ENCODE measurements around the gene RTN1.

The RTN1 gene

GRCh38 chr14:59828276-59828675 is 42.3 kb downstream of the RTN1 start:
- H3K4me3 ChIP-seq (ENCODE audit: low read depth, low read length) = no peak overlapping the region
- DNase-seq (ENCODE audit: low read depth) = no peak
- TF ChIP-seq, protein P1, sequence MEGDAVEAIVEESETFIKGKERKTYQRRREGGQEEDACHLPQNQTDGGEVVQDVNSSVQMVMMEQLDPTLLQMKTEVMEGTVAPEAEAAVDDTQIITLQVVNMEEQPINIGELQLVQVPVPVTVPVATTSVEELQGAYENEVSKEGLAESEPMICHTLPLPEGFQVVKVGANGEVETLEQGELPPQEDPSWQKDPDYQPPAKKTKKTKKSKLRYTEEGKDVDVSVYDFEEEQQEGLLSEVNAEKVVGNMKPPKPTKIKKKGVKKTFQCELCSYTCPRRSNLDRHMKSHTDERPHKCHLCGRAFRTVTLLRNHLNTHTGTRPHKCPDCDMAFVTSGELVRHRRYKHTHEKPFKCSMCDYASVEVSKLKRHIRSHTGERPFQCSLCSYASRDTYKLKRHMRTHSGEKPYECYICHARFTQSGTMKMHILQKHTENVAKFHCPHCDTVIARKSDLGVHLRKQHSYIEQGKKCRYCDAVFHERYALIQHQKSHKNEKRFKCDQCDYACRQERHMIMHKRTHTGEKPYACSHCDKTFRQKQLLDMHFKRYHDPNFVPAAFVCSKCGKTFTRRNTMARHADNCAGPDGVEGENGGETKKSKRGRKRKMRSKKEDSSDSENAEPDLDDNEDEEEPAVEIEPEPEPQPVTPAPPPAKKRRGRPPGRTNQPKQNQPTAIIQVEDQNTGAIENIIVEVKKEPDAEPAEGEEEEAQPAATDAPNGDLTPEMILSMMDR (IDR thresholded peaks at IDR 0.05; ENCODE audit: insufficient read depth, low read depth, low read length, missing control alignments) = no peak

DNA sequence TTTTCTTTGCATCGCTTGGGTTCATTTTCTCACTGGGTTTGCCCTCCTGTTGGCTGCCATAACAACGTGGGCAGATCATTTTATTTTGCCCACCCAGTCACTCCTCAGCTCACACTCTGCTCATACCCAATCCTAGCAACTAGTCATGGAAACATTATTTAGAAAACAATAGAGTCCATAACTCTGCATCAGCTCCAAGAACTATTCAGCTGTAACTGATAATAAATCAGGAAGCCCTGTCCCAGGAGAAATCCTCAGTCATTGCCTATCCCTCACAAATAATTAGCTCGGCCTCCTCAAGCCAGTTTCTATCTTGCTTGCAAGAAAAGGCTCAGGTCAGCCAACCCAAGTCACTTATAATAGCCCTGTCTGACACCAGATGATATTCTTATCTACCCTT is 43.2 kb downstream of the RTN1 start:
- no peak for DNase-seq (ENCODE audit: low read depth)
- TF ChIP-seq, protein P1 (IDR thresholded peaks at IDR 0.05; ENCODE audit: insufficient read depth, low read depth, low read length, missing control alignments) = no peak
- no peak overlapping the region for H3K4me3 ChIP-seq (ENCODE audit: low read depth, low read length)

GRCh38 chr14:59826150-59826549 is 44.4 kb downstream of the RTN1 start:
- no peak for DNase-seq (ENCODE audit: low read depth)
- H3K4me3 ChIP-seq (ENCODE audit: low read depth, low read length) = no peak overlapping the region
- TF ChIP-seq, protein P1 (IDR thresholded peaks at IDR 0.05; ENCODE audit: insufficient read depth, low read depth, low read length, missing control alignments) = no peak

DNA sequence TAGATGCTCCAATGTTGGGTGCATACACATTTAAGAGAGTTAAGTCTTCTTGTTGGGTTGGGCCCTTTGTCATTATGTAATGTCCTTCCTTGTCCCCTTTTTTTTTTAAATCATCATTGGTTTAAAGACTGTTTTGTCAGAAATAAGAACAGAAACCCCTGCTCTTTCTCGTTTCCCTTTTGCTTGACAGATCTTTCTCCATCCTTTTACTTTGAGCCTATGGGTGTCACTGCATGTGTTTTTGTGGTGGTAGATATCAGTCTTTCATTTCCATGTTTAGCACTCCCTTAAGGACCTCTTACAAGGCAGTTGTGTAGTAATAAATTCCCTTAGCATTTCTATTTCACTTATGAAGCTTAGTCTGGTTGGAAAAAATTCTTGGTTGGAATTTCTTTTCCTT is 47.4 kb downstream of the RTN1 start:
- DNase-seq (ENCODE audit: low read depth) = peak; percentile 19
- no peak overlapping the region for H3K4me3 ChIP-seq (ENCODE audit: low read depth, low read length)
- TF ChIP-seq, protein P1 (IDR thresholded peaks at IDR 0.05; ENCODE audit: insufficient read depth, low read depth, low read length, missing control alignments) = no peak

DNA sequence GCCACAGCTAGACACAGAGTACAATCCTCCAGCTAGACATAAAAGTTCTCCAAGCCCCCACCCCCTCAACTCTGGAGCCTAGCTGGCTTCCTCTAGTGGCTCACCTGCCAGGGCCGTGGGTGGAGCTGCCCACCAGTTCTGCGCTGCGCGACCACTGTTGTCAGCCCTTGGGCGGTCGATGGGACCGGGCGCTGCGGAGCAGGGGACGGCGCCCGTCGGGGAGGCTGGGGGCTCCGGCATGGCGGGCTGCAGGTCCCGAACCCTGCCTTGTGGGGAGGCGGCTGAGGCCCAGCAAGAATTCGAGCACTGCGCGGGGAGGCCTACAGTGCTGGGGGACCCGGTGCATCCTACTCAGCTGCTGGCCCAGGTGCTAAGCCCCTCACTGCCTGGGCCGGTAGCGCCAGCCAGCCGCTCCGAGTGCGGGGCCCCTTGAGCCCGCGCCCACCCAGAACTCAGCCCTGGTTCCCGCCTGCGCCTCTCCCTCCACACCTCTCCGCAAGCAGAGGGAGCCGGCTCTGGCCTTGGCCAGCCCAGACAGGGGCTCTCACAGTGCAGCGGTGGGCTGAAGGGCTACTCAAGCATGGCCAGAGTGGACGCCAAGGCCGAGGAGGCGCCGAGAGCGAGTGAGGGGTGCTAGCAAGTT is 51.0 kb downstream of the RTN1 start:
- no peak overlapping the region for H3K4me3 ChIP-seq (ENCODE audit: low read depth, low read length)
- DNase-seq (ENCODE audit: low read depth) = no peak
- TF ChIP-seq, protein P1 (IDR thresholded peaks at IDR 0.05; ENCODE audit: insufficient read depth, low read depth, low read length, missing control alignments) = no peak

DNA sequence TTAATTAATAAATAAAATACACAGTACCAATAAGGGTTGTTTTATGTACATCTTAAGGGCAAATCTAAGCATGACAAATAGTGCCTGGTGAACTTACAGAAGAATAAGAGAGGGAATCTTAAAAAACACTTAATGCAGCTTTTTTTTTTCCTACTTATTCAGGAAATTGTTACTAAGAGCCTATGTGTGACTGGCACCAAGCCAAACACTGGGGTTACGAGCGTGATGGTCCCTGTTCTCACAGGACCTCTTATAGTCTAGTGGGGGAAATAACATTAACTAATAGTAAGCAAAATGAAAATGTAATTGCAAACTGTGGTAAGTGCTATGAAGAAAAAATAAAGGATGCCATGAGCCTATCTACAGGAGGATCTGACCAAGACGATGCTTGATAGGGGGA is 53.6 kb downstream of the RTN1 start:
- no peak for DNase-seq (ENCODE audit: low read depth)
- TF ChIP-seq, protein P1 (IDR thresholded peaks at IDR 0.05; ENCODE audit: insufficient read depth, low read depth, low read length, missing control alignments) = no peak

GRCh38 chr14:59814988-59815387 is 55.6 kb downstream of the RTN1 start:
- TF ChIP-seq, protein P1 (IDR thresholded peaks at IDR 0.05; ENCODE audit: insufficient read depth, low read depth, low read length, missing control alignments) = no peak
- DNase-seq (ENCODE audit: low read depth) = no peak
- H3K4me3 ChIP-seq (ENCODE audit: low read depth, low read length) = no peak overlapping the region

More for the DNA sequence above, 53.6 kb downstream of the RTN1 start:
- no peak overlapping the region for H3K4me3 ChIP-seq (ENCODE audit: low read depth, low read length)
